Tibial artery (tissue), 4 donors: ENCODE data around the gene CD72.

ENCODE experiments used
- DNase-seq, 2 donors: peaks; one replicate each; pipeline ENCODE4 v3.0.0-alpha.2; 2019
- H3K27ac ChIP-seq, 2 donors: fragments of 200-600 bp; sonication (generic) in 1 of 2; 1 replicate in 1 of 2; 2 replicates in 1 of 2; pipeline ENCODE4 v1.5.1; 2018 to 2019; ENCODE audit warnings: mild to moderate bottlenecking in 1 of 2
- H3K27me3 ChIP-seq, 2 donors: fragments of 200-600 bp; sonication (generic) in 1 of 2; one replicate each; pipeline versions ENCODE4 v1.5.1 to v1.6.0; 2016 to 2019
- H3K36me3 ChIP-seq, 3 donors: fragments of 200-600 bp; sonication (generic) in 2 of 3; one replicate each; pipeline ENCODE4 v1.5.1; 2016 to 2019; ENCODE audit warnings: mild to moderate bottlenecking in 2 of 3
- H3K4me1 ChIP-seq, 4 donors: fragments of 200-600 bp; sonication (generic) in 2 of 4; 1 replicate in 3 of 4; 2 replicates in 1 of 4; pipeline ENCODE4 v1.5.1; 2016 to 2019
- H3K4me3 ChIP-seq, 2 donors: fragments of 200-600 bp; sonication (generic) in 1 of 2; 1 replicate in 1 of 2; 2 replicates in 1 of 2; pipeline ENCODE4 v1.5.1; 2018 to 2019; ENCODE audit warnings: mild to moderate bottlenecking in 2 of 2
- H3K9me3 ChIP-seq, 3 donors: fragments of 200-600 bp; sonication (generic) in 1 of 3; one replicate each; pipeline ENCODE4 v1.5.1; 2016 to 2019
- CTCF ChIP-seq, 2 experiments: fragments of 200-600 bp in 1 of 2; fragments of 450-650 bp in 1 of 2; IDR thresholded peaks; one replicate each; pipeline ENCODE4 v1.5.1; 2017 to 2019; ENCODE audit warnings: antibody characterized with exemption in 2 of 2, mild to moderate bottlenecking in 1 of 2, moderate library complexity in 1 of 2
- intact Hi-C: fragments of 100-400 bp; cut with DNase I; formaldehyde crosslinking; loops from one replicate; pipeline ENCODE4 v1.15.0; 2023; ENCODE audit warnings: low total_unique reads

CD72 gene

GRCh38 chr9:35562895-35563780, 55.1 kb downstream of the CD72 start:
- no peak for DNase-seq
- peak overlapping the region; percentile 11 to 26 for H3K4me3 ChIP-seq

GRCh38 chr9:35561468-35562261, 56.5 kb downstream of the CD72 start:
- Histone ChIP-seq H3K27ac (peak overlapping the region; percentile 83 to 93), H3K4me1 (peaks cover 0 to 65% (median 53%) of the 10 kb centered on the region in 4 donors)
- intact Hi-C loops: loop anchor here (5.0 kb wide), 1 partner anchor 444 kb away; the partner anchor contains the start of gene ATOSB

More at GRCh38 chr9:35562895-35563780, 55.1 kb downstream of the CD72 start:
- no peak for TF ChIP-seq CTCF (IDR thresholded peaks at IDR 0.05)
- Histone ChIP-seq H3K27me3 (no peaks in the 10 kb centered on the region), H3K36me3 (peaks cover 32 to 42% (median 35%) of the 10 kb centered on the region in 3 donors), H3K4me1 (peaks cover 0 to 66% (median 52%) of the 10 kb centered on the region in 4 donors), H3K27ac (peak overlapping the region; percentile 83 to 93), H3K9me3 (no peaks in the 10 kb centered on the region)
- intact Hi-C loops: loop anchor here (5.0 kb wide), 1 partner anchor 446 kb away; the partner anchor contains the start of gene ATOSB

GRCh38 chr9:35560625-35561337, 57.4 kb downstream of the CD72 start:
- Histone ChIP-seq H3K4me3 (no peak overlapping the region), H3K27me3 (no peaks in the 10 kb centered on the region), H3K4me1 (peaks cover 0 to 58% (median 49%) of the 10 kb centered on the region in 4 donors), H3K27ac (peak overlapping the region; percentile 83 to 93), H3K36me3 (peaks cover 53 to 66% (median 59%) of the 10 kb centered on the region in 3 donors), H3K9me3 (no peaks in the 10 kb centered on the region)
- intact Hi-C loops: loop anchor here (5.0 kb wide), 1 partner anchor 443 kb away; the partner anchor contains the start of gene ATOSB
- TF ChIP-seq CTCF (IDR thresholded peaks at IDR 0.05): no peak
- DNase-seq: no peak

More at GRCh38 chr9:35561468-35562261, 56.5 kb downstream of the CD72 start:
- H3K27me3 ChIP-seq: no peaks in the 10 kb centered on the region
- H3K36me3 ChIP-seq: peaks cover 45 to 57% (median 50%) of the 10 kb centered on the region in 3 donors
- H3K9me3 ChIP-seq: no peaks in the 10 kb centered on the region
- TF ChIP-seq CTCF (IDR thresholded peaks at IDR 0.05): no peak
- H3K4me3 ChIP-seq: no peak overlapping the region
- no peak for DNase-seq
